ENCODE measurements around the gene PLEKHN1.

Gene PLEKHN1

GRCh38 chr1:969260-969855 is 3.1 kb downstream of the PLEKHN1 start:
- no peak overlapping the region for H3K27ac ChIP-seq (ENCODE audit: low read depth, low read length)
- H3K27me3 ChIP-seq (ENCODE audit: control insufficient read depth in 5 of 5, insufficient read depth in 4 of 5, low read length in 5 of 5): peaks cover 34 to 64% (median 57%) of the 10 kb centered on the region in 5 donors
- no peak overlapping the region for H3K4me3 ChIP-seq (ENCODE audit: low read depth in 1 of 5, low read length in 5 of 5)
- no peak overlapping the region for H3K9ac ChIP-seq (ENCODE audit: low read length in 5 of 5)
- H3K9me3 ChIP-seq (ENCODE audit: control insufficient read depth in 5 of 5, low read length in 5 of 5): no peaks in the 10 kb centered on the region
- peaks cover 0 to 3% (median 0%) of the 10 kb centered on the region in 5 donors for H3K36me3 ChIP-seq (ENCODE audit: control insufficient read depth in 5 of 5, insufficient read depth in 5 of 5, low read length in 5 of 5)
- peaks cover 0 to 18% (median 18%) of the 10 kb centered on the region in 5 donors for H3K4me1 ChIP-seq (ENCODE audit: control insufficient read depth in 5 of 5, insufficient read depth in 5 of 5, low read length in 5 of 5)

- Histone ChIP-seq H3K9ac (ENCODE audit: low read length in 5 of 5) (no peak overlapping the region), H3K4me1 (ENCODE audit: control insufficient read depth in 5 of 5, insufficient read depth in 5 of 5, low read length in 5 of 5) (peaks cover 0 to 18% (median 18%) of the 10 kb centered on the region in 5 donors), H3K4me3 (ENCODE audit: low read depth in 1 of 5, low read length in 5 of 5) (no peak overlapping the region), H3K9me3 (ENCODE audit: control insufficient read depth in 5 of 5, low read length in 5 of 5) (no peaks in the 10 kb centered on the region), H3K36me3 (ENCODE audit: control insufficient read depth in 5 of 5, insufficient read depth in 5 of 5, low read length in 5 of 5) (no peaks in the 10 kb centered on the region), H3K27ac (ENCODE audit: low read depth, low read length) (no peak overlapping the region), H3K27me3 (ENCODE audit: control insufficient read depth in 5 of 5, insufficient read depth in 4 of 5, low read length in 5 of 5) (peaks cover 36 to 72% (median 67%) of the 10 kb centered on the region in 5 donors)
Observed at GRCh38 chr1:970242-970972, 4.1 kb downstream of the PLEKHN1 start.

GRCh38 chr1:970973-971730 is 4.9 kb downstream of the PLEKHN1 start:
- H3K9me3 ChIP-seq (ENCODE audit: control insufficient read depth in 5 of 5, low read length in 5 of 5): no peaks in the 10 kb centered on the region
- no peak overlapping the region for H3K9ac ChIP-seq (ENCODE audit: low read length in 5 of 5)

GRCh38 chr1:971751-972506 is 5.6 kb downstream of the PLEKHN1 start:
- no peak overlapping the region for H3K4me3 ChIP-seq (ENCODE audit: low read depth in 1 of 5, low read length in 5 of 5)
- no peaks in the 10 kb centered on the region for H3K9me3 ChIP-seq (ENCODE audit: control insufficient read depth in 5 of 5, low read length in 5 of 5)
- H3K9ac ChIP-seq (ENCODE audit: low read length in 5 of 5): no peak overlapping the region
- peaks cover 41 to 82% (median 76%) of the 10 kb centered on the region in 5 donors for H3K27me3 ChIP-seq (ENCODE audit: control insufficient read depth in 5 of 5, insufficient read depth in 4 of 5, low read length in 5 of 5)
- H3K27ac ChIP-seq (ENCODE audit: low read depth, low read length): no peak overlapping the region
- H3K4me1 ChIP-seq (ENCODE audit: control insufficient read depth in 5 of 5, insufficient read depth in 5 of 5, low read length in 5 of 5): peaks cover 0 to 13% (median 9%) of the 10 kb centered on the region in 5 donors
- no peaks in the 10 kb centered on the region for H3K36me3 ChIP-seq (ENCODE audit: control insufficient read depth in 5 of 5, insufficient read depth in 5 of 5, low read length in 5 of 5)

More at GRCh38 chr1:970973-971730, 4.9 kb downstream of the PLEKHN1 start:
- peaks cover 38 to 79% (median 74%) of the 10 kb centered on the region in 5 donors for H3K27me3 ChIP-seq (ENCODE audit: control insufficient read depth in 5 of 5, insufficient read depth in 4 of 5, low read length in 5 of 5)
- H3K4me1 ChIP-seq (ENCODE audit: control insufficient read depth in 5 of 5, insufficient read depth in 5 of 5, low read length in 5 of 5): peaks cover 0 to 18% (median 15%) of the 10 kb centered on the region in 5 donors
- no peak overlapping the region for H3K27ac ChIP-seq (ENCODE audit: low read depth, low read length)
- H3K36me3 ChIP-seq (ENCODE audit: control insufficient read depth in 5 of 5, insufficient read depth in 5 of 5, low read length in 5 of 5): no peaks in the 10 kb centered on the region
- H3K4me3 ChIP-seq (ENCODE audit: low read depth in 1 of 5, low read length in 5 of 5): no peak overlapping the region

- Histone ChIP-seq H3K9ac (ENCODE audit: low read length in 5 of 5) (no peak overlapping the region), H3K36me3 (ENCODE audit: control insufficient read depth in 5 of 5, insufficient read depth in 5 of 5, low read length in 5 of 5) (no peaks in the 10 kb centered on the region), H3K9me3 (ENCODE audit: control insufficient read depth in 5 of 5, low read length in 5 of 5) (no peaks in the 10 kb centered on the region), H3K4me3 (ENCODE audit: low read depth in 1 of 5, low read length in 5 of 5) (no peak overlapping the region), H3K27ac (ENCODE audit: low read depth, low read length) (no peak overlapping the region), H3K27me3 (ENCODE audit: control insufficient read depth in 5 of 5, insufficient read depth in 4 of 5, low read length in 5 of 5) (peaks cover 35 to 75% (median 68%) of the 10 kb centered on the region in 5 donors), H3K4me1 (ENCODE audit: control insufficient read depth in 5 of 5, insufficient read depth in 5 of 5, low read length in 5 of 5) (peaks cover 0 to 7% (median 3%) of the 10 kb centered on the region in 5 donors)
Observed at GRCh38 chr1:972726-973458, 6.6 kb downstream of the PLEKHN1 start.

DNA sequence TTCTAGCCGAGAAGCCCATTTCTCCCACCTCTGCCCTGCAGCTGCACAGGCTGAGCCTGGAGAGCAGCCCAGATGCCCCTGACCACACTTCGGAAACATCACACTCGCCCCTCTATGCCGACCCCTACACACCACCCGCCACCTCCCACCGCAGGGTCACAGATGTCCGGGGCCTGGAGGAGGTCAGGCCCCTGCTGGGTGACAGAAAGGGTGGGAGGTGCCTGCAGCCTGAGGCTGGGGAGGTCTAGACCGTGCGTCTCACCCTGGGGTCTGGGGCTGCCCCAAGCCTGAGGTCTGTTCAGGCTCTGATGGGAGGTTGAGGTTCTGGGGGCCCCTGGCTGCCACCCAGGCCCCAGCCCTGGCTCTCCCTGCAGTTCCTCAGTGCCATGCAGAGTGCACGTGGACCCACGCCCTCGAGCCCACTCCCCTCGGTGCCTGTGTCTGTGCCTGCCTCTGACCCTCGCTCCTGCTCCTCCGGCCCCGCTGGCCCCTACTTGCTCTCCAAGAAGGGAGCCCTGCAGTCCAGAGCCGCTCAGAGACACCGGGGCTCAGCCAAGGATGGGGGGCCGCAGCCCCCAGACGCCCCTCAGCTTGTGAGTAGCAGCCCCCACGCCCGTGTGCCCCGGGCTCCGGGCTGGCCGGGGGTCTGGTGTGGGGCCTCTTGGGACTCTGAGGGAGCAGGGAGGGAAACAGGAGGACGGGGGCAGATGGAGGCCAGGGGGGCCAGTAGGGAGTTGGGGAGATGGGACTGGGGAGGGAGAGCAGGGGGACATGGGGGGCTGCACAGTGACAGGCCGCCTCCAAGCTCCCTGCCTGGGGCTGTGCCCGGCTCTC is 7.4 kb downstream of the PLEKHN1 start:
- Histone ChIP-seq H3K4me1 (ENCODE audit: control insufficient read depth in 5 of 5, insufficient read depth in 5 of 5, low read length in 5 of 5) (peaks cover 2 to 7% (median 3%) of the 10 kb centered on the region in 5 donors), H3K27me3 (ENCODE audit: control insufficient read depth in 5 of 5, insufficient read depth in 4 of 5, low read length in 5 of 5) (peaks cover 30 to 75% (median 68%) of the 10 kb centered on the region in 5 donors), H3K4me3 (ENCODE audit: low read depth in 1 of 5, low read length in 5 of 5) (no peak overlapping the region), H3K36me3 (ENCODE audit: control insufficient read depth in 5 of 5, insufficient read depth in 5 of 5, low read length in 5 of 5) (no peaks in the 10 kb centered on the region), H3K9ac (ENCODE audit: low read length in 5 of 5) (no peak overlapping the region), H3K27ac (ENCODE audit: low read depth, low read length) (no peak overlapping the region), H3K9me3 (ENCODE audit: control insufficient read depth in 5 of 5, low read length in 5 of 5) (no peaks in the 10 kb centered on the region)

GRCh38 chr1:974293-974640 is 8.0 kb downstream of the PLEKHN1 start:
- peaks cover 2 to 7% (median 3%) of the 10 kb centered on the region in 5 donors for H3K4me1 ChIP-seq (ENCODE audit: control insufficient read depth in 5 of 5, insufficient read depth in 5 of 5, low read length in 5 of 5)
- peaks cover 31 to 70% (median 65%) of the 10 kb centered on the region in 5 donors for H3K27me3 ChIP-seq (ENCODE audit: control insufficient read depth in 5 of 5, insufficient read depth in 4 of 5, low read length in 5 of 5)
- H3K36me3 ChIP-seq (ENCODE audit: control insufficient read depth in 5 of 5, insufficient read depth in 5 of 5, low read length in 5 of 5): no peaks in the 10 kb centered on the region
- no peak overlapping the region for H3K27ac ChIP-seq (ENCODE audit: low read depth, low read length)
- H3K9ac ChIP-seq (ENCODE audit: low read length in 5 of 5): no peak overlapping the region
- no peaks in the 10 kb centered on the region for H3K9me3 ChIP-seq (ENCODE audit: control insufficient read depth in 5 of 5, low read length in 5 of 5)
- H3K4me3 ChIP-seq (ENCODE audit: low read depth in 1 of 5, low read length in 5 of 5): no peak overlapping the region

- Histone ChIP-seq H3K4me1 (ENCODE audit: control insufficient read depth in 5 of 5, insufficient read depth in 5 of 5, low read length in 5 of 5) (peaks cover 2 to 7% (median 3%) of the 10 kb centered on the region in 5 donors), H3K9ac (ENCODE audit: low read length in 5 of 5) (no peak overlapping the region), H3K27ac (ENCODE audit: low read depth, low read length) (no peak overlapping the region), H3K36me3 (ENCODE audit: control insufficient read depth in 5 of 5, insufficient read depth in 5 of 5, low read length in 5 of 5) (no peaks in the 10 kb centered on the region), H3K27me3 (ENCODE audit: control insufficient read depth in 5 of 5, insufficient read depth in 4 of 5, low read length in 5 of 5) (peaks cover 34 to 69% (median 64%) of the 10 kb centered on the region in 5 donors), H3K4me3 (ENCODE audit: low read depth in 1 of 5, low read length in 5 of 5) (no peak overlapping the region), H3K9me3 (ENCODE audit: control insufficient read depth in 5 of 5, low read length in 5 of 5) (no peaks in the 10 kb centered on the region)
Observed at GRCh38 chr1:974687-975328, 8.5 kb downstream of the PLEKHN1 start.
